NB4 (cell line): ENCODE measurements around the gene MAPK8IP2.

Source experiments
- POLR2A ChIP-seq: IDR thresholded peaks from 2 replicates; pipeline ENCODE4 v1.6.1; 2011; ENCODE audit warnings: mild to moderate bottlenecking; ENCODE audit not compliant: insufficient read length; ENCODE audit errors: extremely low read depth
- TF ChIP-seq, protein P1 (sequence below): IDR thresholded peaks from one replicate; pipeline ENCODE4 v1.5.1; 2012; ENCODE audit warnings: low read depth, low read length
- TF ChIP-seq, protein P2 (sequence below): IDR thresholded peaks from 2 replicates; pipeline ENCODE4 v1.6.1; 2011; ENCODE audit warnings: low read depth, low read length

DNA sequence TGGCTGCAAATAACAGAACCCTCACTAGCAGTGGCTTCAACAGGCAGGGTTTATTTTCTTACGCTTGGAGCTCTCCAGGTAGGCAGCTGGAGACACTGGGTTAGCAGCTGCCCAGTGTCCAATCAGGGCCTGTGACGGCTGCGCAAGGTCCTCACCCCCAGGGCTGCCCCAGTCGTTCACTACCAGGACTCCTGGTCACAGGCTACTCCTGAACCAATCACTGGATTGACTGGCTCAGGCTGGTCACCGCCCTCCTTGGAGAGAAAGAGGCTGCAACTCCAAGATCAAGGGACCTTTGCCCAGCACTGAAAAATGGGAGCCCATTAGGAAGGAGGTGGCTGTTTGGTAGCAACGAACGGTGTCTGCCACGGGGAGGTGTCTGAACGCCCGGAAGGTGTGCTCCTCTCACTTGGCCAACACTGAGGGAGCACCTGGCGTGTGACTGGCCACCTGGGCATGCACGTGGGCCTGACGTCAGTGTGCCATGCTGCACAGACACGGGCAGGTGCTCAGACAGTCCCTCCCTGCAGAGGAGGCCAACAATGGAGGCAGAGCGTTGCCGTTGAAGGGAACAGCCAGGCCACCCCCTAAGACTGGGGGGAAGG, 22.2 kb downstream of the MAPK8IP2 start:
- TF ChIP-seq, protein P1, sequence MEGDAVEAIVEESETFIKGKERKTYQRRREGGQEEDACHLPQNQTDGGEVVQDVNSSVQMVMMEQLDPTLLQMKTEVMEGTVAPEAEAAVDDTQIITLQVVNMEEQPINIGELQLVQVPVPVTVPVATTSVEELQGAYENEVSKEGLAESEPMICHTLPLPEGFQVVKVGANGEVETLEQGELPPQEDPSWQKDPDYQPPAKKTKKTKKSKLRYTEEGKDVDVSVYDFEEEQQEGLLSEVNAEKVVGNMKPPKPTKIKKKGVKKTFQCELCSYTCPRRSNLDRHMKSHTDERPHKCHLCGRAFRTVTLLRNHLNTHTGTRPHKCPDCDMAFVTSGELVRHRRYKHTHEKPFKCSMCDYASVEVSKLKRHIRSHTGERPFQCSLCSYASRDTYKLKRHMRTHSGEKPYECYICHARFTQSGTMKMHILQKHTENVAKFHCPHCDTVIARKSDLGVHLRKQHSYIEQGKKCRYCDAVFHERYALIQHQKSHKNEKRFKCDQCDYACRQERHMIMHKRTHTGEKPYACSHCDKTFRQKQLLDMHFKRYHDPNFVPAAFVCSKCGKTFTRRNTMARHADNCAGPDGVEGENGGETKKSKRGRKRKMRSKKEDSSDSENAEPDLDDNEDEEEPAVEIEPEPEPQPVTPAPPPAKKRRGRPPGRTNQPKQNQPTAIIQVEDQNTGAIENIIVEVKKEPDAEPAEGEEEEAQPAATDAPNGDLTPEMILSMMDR: no peak
- TF ChIP-seq POLR2A: no peak
- TF ChIP-seq, protein P2, sequence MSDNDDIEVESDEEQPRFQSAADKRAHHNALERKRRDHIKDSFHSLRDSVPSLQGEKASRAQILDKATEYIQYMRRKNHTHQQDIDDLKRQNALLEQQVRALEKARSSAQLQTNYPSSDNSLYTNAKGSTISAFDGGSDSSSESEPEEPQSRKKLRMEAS: no peak
